GM23338 (cell line): ENCODE results near the gene HOMER1.

ENCODE experiments used
- CREB1 ChIP-seq: fragments of 250-450 bp; sonication (Bioruptor Pico); IDR thresholded peaks from 2 replicates; pipeline ENCODE4 v1.5.0; 2020; ENCODE audit warnings: low read depth, mild to moderate bottlenecking, moderate library complexity
- CTCF ChIP-seq, 2 experiments: fragments of 200-600 bp in 1 of 2; sonication (generic) in 1 of 2; conservative IDR thresholded peaks; 2 replicates each; pipeline versions ENCODE4 v1.5.1 to v1.6.1; 2016 to 2017; ENCODE audit warnings: antibody characterized with exemption in 2 of 2, low read depth in 2 of 2, mild to moderate bottlenecking in 2 of 2, moderate library complexity in 1 of 2
- EZH2 ChIP-seq: fragments of 200-600 bp; sonication (generic); IDR thresholded peaks from one replicate; pipeline ENCODE4 v1.8.0; 2017; ENCODE audit warnings: antibody characterized with exemption, mild to moderate bottlenecking, low read depth; ENCODE audit not compliant: unreplicated experiment
- EZH2phosphoT487 ChIP-seq: fragments of 200-600 bp; sonication (generic); IDR thresholded peaks from one replicate; pipeline ENCODE4 v1.8.1; 2018; ENCODE audit warnings: antibody characterized with exemption; ENCODE audit not compliant: unreplicated experiment
- JUNB ChIP-seq: IDR thresholded peaks from one replicate; pipeline ENCODE4 v1.6.1; 2016; ENCODE audit warnings: antibody characterized with exemption; ENCODE audit not compliant: unreplicated experiment
- POLR2AphosphoS5 ChIP-seq: IDR thresholded peaks from 2 replicates; pipeline ENCODE4 v1.6.1; 2016; ENCODE audit warnings: antibody characterized with exemption, low read depth
- REST ChIP-seq: IDR thresholded peaks from one replicate; pipeline ENCODE4 v1.6.1; 2018; ENCODE audit warnings: antibody characterized with exemption; ENCODE audit not compliant: unreplicated experiment
- STAT1 ChIP-seq: IDR thresholded peaks from one replicate; pipeline ENCODE4 v1.6.1; 2016; ENCODE audit warnings: antibody characterized with exemption; ENCODE audit not compliant: unreplicated experiment

- TF ChIP-seq EZH2phosphoT487: no peak
- no peak for TF ChIP-seq EZH2
- TF ChIP-seq CTCF (conservative IDR thresholded peaks at IDR 0.05; ENCODE audit: low read depth in 2 of 2): no peak
- TF ChIP-seq POLR2AphosphoS5: no peak
- no peak for TF ChIP-seq REST
- TF ChIP-seq CREB1: no peak
- no peak for TF ChIP-seq STAT1
- no peak for TF ChIP-seq JUNB
Observed at GRCh38 chr5:79456400-79456799, 57.5 kb downstream of the HOMER1 start.
